ENCODE measurements around the gene FXYD2.
"Not testable (repeated sequence)": the region's sequence is repeated elsewhere in the genome, so short reads cannot be mapped to it uniquely, and the experiment has no call there.

The FXYD2 gene

GRCh38 chr11:117819096-117820040 is 5.2 kb downstream of the FXYD2 start:
- DNase-seq: no peak

- DNase-seq: peak; percentile 73
Measured at GRCh38 chr11:117818041-117818873, 6.3 kb downstream of the FXYD2 start.

GRCh38 chr11:117817368-117818040 is 7.0 kb downstream of the FXYD2 start:
- DNase-seq: peak; percentile 89

GRCh38 chr11:117816846-117817367 is 7.6 kb downstream of the FXYD2 start:
- DNase-seq: no peak

GRCh38 chr11:117816151-117816741 is 8.3 kb downstream of the FXYD2 start:
- DNase-seq: no peak

DNA sequence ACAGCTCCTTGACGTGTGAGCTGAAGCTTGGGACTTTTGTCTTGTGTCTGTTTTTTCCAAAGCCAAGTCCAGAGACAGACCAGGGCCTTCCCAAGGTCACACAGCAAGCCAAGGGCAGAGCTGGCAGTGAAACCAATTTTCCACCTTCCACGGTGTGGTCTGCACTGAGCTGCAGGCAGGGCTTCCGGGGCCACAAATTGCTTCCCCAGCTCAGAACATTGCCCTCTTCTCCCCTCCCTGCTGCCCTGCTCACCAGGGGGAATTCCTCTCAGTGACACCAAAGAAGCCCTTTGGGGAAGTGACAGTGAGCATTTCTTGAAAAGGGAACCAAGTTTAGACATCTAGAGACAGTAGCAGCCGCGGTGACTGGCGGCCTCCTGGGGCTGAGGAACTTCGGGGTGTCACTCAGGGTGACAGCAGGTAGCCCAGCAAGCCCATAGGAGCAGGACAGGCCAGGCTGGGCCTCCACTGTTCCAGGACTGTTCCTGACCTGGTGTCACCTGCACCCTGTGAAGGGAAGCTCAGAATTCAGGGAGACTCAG is 9.2 kb downstream of the FXYD2 start:
- DNase-seq: peak; percentile 80

- DNase-seq: peak; percentile 75
Measured at GRCh38 chr11:117814766-117815261, 9.7 kb downstream of the FXYD2 start.

- DNase-seq: no peak
Measured at GRCh38 chr11:117814204-117814765, 10.3 kb downstream of the FXYD2 start.

GRCh38 chr11:117810056-117810451 is 14.5 kb downstream of the FXYD2 start:
- not testable (repeated sequence) for DNase-seq

DNA sequence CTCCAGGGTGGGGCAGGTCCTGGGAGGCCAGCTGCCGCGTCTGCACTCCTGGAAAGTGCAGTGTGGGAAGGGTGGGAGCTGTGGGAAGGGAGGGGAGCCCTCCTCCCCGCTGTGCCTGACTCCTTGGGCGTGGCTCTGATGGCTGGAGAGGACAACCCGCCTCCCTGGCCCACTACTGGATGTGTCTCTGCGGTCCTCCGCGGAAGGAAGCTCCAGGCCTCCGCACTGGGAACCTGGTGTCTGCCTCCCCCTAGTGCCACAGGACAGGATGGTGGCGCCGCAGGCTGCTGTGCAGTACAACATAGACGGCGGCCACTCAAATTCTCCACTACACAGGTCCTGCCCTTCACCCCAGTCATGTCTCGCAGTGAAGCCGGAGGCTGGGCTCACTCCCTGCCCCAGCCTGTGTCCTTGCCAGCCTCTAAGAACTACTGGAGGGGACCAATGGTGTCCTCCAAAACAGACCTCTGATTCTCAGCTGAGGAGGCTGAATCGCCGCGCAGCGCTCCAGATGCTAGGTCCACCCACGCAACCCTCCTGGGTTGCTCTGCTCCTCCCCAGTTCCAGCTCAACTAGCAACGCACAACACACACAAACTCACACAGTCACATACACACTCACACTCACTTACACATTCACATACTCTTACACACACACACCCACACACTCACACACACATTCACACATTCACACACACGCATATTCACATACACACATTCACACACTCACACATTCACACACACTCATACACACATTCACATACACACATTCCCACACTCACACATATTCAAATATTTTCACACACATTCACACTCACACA is 15.1 kb downstream of the FXYD2 start:
- DNase-seq: peak; percentile 45

DNA sequence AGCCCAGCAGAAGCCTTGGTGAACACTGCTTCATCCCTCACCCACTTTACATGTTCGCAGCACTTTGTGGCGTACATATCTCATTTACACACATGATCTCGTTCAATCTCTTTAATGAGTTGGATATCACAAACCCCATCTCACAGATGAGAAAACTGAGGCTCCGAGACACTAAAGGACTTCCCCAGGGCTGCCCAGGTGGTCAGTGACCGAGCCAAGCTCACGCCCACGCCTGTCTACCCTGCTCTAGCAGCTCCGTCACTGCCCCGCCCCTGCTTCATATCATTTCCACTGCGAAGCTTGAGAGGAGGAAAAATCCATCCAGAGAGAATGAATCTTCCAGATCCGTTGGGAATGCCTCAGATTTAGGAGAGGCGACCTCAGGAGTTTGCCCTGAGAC is 15.8 kb downstream of the FXYD2 start:
- DNase-seq: no peak

DNA sequence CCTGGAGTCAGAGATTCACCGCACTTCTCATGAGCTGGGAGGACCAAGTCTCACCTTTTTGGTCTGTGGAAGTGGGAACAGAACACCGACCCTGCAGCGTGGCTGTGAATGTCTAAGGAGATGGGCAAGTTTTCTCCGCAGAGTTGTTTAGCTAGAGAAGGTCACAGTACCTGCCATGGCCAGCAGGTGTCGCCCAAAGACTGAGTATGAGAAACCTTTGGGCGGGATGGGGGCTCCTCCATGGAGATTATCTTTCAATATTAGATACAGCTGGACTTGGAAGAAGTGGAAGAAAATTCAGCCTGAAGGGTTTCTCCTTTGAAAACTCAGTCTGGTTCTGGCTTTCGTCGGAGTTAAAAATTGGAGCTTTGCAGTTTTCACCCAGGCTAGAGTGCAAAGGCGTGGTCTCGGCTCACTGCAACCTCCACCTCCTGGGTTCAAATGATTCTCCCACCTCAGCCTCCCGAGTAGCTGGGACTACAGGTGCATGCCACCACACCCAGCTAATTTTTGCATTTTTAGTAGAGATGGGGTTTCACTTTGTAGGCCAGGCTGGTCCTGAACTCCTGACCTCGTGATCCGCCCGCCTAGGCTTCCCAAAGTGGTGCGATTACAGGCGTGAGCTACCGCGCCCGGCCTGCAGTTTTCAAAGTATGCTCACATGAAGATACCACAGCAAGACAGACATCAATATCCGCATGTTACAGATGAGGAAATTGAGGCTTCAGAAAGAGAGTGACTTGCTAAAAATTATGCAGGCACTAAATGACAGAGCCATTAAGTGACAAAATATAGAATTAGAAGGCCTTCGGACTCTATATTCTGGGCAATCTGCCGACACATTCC is 16.8 kb downstream of the FXYD2 start:
- DNase-seq: peak; percentile 73

DNA sequence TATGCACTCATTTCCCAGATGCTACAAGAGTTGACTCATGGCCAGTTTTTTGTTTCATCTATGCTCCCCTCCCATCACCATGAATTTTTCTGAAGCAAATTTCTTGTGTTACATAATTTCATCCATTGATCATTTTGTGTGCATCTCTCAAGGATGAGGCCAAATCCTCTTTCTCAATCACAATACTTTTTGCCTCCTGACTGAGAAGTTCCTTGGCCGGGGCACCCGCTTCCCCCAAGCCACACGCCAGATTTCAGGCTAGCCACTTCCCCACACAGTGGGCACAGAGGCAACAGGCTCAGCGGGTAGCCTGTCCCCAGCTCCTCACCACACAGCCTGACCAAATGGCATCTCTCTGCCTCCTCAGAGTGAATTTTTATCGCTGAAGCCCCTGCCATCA is 17.7 kb downstream of the FXYD2 start:
- DNase-seq: no peak

GRCh38 chr11:117805045-117805444 is 19.5 kb downstream of the FXYD2 start:
- DNase-seq: no peak

DNA sequence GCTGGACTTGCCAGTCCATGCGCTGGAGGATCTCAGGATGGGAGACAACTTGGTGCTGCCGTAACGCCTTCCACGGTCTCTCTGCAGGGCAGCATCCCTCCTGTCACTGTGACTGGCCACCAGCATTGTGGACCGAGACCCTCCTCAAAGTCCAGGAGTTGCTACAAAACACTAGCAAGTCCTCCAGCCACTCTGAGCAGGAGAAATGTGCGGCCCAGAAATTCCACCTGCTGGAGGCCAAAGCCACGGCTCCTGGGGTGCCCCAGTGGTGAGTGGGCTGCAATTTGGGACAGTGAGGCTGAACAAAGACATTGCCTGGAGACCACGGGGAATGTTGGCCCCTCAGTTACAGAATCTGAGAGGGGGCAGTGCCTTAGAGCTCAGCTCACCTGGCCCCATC is 20.6 kb downstream of the FXYD2 start:
- no peak for DNase-seq

GRCh38 chr11:117799634-117800033 is 24.9 kb downstream of the FXYD2 start:
- no peak for DNase-seq

DNA sequence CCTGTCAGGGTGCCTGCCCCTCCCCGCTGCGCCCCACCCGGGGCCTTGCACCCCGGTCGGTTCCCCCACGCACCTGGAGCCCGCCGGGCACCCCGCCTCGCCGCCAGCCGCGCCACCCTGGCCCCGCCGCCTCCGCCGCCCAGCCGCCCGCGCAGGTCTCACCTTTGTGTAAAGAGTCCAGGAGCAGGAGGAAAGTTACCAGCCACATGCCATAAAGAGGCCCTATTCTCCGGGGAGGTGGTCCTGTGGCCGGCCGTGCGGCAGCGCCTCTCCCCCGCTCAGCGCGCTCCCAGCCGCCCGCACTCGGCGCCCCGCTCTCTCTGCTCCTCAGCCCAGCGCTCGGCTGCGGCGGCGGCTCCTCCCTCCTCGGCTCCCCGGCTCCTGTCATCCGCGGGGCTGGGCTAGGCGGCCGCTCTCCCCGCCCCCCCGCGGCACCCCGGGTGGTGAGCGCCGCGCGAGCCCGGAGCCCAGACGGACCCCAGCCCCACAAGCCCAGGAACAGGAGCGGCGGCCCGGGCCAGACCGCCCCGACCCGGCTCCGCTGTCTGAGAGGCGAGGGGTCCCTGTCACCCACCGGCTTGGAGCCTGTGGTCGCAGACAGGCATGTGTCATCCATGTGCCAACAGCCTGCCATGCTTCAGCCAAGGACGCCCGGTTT is 27.5 kb downstream of the FXYD2 start, which contains the start of gene DSCAML1:
Gene DSCAML1, minus strand, starts transcription at position 345 of the 658 bp plus-strand sequence. Its CDS starts 137 bp downstream, at position 208.
- no peak for DNase-seq

GRCh38 chr11:117796456-117796871 is 28.1 kb downstream of the FXYD2 start:
- DNase-seq: no peak

Measured in activated CD4-positive, alpha-beta T cell treated with anti-CD3 and anti-CD28 coated beads, Interleukin-10, Interleukin-2, amounts not matched to agents 100 ng/mL and 50 ng/mL, durations not matched to agents 16 hours and 8 hours (primary cell).